Activated naive CD8-positive, alpha-beta T cell treated with anti-CD3 and anti-CD28 coated beads, Interleukin-2, amount 50 U/mL, for 16 hours (primary cell): Measurements from ENCODE around the gene MBD2.
"Not testable (repeated sequence)": the region's sequence is repeated elsewhere in the genome, so short reads cannot be mapped to it uniquely, and the experiment has no call there.

Experiments used
- DNase-seq: peaks from one replicate; pipeline ENCODE4 v3.0.0-alpha.2; 2020; ENCODE audit warnings: low read depth, low spot score

Gene MBD2

GRCh38 chr18:54224379-54225014 is at the start of gene MBD2:
MBD2 (minus strand) TSS chr18:54224669; CDS start chr18:54224559, 110 bp downstream.
- DNase-seq = peak; percentile 73

GRCh38 chr18:54269893-54270844 is 45.7 kb upstream of the MBD2 start:
- DNase-seq = no peak

GRCh38 chr18:54268751-54269150 is 44.3 kb upstream of the MBD2 start:
- DNase-seq = no peak

- DNase-seq = no peak
Observed at GRCh38 chr18:54267701-54268100, 43.2 kb upstream of the MBD2 start.

GRCh38 chr18:54263904-54264336 is 39.5 kb upstream of the MBD2 start:
- no peak for DNase-seq

GRCh38 chr18:54261894-54262293 is 37.4 kb upstream of the MBD2 start:
- no peak for DNase-seq

GRCh38 chr18:54260396-54261072 is 36.1 kb upstream of the MBD2 start:
- DNase-seq = no peak

- DNase-seq = not testable (repeated sequence)
Observed at GRCh38 chr18:54257818-54258217, 33.3 kb upstream of the MBD2 start.

- no peak for DNase-seq
Observed at GRCh38 chr18:54257015-54257414, 32.5 kb upstream of the MBD2 start.

GRCh38 chr18:54255141-54255540 is 30.7 kb upstream of the MBD2 start:
- no peak for DNase-seq

- no peak for DNase-seq
Observed at GRCh38 chr18:54254265-54254758, 29.8 kb upstream of the MBD2 start.

- no peak for DNase-seq
Observed at GRCh38 chr18:54251606-54252390, 27.3 kb upstream of the MBD2 start.

- no peak for DNase-seq
Observed at GRCh38 chr18:54250846-54251261, 26.4 kb upstream of the MBD2 start.

- no peak for DNase-seq
Observed at GRCh38 chr18:54247511-54248175, 23.2 kb upstream of the MBD2 start.

GRCh38 chr18:54242327-54242726 is 17.9 kb upstream of the MBD2 start:
- DNase-seq = no peak

GRCh38 chr18:54241483-54241882 is 17.0 kb upstream of the MBD2 start:
- DNase-seq = no peak

GRCh38 chr18:54240629-54241107 is 16.2 kb upstream of the MBD2 start:
- DNase-seq = no peak

- DNase-seq = no peak
Observed at GRCh38 chr18:54239601-54240000, 15.1 kb upstream of the MBD2 start.

GRCh38 chr18:54239091-54239490 is 14.6 kb upstream of the MBD2 start:
- no peak for DNase-seq

GRCh38 chr18:54238173-54238936 is 13.9 kb upstream of the MBD2 start:
- no peak for DNase-seq
